PC-9 (cell line): ENCODE data around the gene WDR49.

ENCODE experiments used
- EZH2 ChIP-seq: fragments of 200-600 bp; sonication (generic); IDR thresholded peaks from 2 replicates; pipeline ENCODE4 v1.8.0; 2017; ENCODE audit warnings: antibody characterized with exemption, low read depth
- TF ChIP-seq, protein P1 (sequence below): fragments of 200-600 bp; sonication (generic); conservative IDR thresholded peaks from 2 replicates; pipeline ENCODE4 v1.6.1; 2017; ENCODE audit warnings: mixed run types, antibody characterized with exemption, mild to moderate bottlenecking, moderate library complexity

DNA sequence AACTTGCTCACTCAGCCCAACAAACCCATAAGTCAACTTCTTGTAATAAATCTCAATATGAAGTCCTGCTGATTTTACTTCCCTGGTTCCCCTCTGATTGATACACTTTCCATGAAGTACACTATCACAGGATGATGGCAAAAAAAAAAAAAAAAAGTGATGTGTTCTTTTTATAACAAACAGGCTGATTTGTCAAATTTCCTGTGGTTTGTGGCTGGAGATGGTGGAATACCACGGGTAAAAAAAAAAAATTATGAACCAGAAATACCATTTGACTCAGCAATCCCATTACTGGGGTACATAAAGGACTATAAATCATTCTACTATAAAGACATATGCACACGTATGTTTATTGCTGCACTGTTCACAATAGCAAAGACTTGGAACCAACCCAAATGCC lies 169.2 kb downstream of the WDR49 start:
- TF ChIP-seq, protein P1, sequence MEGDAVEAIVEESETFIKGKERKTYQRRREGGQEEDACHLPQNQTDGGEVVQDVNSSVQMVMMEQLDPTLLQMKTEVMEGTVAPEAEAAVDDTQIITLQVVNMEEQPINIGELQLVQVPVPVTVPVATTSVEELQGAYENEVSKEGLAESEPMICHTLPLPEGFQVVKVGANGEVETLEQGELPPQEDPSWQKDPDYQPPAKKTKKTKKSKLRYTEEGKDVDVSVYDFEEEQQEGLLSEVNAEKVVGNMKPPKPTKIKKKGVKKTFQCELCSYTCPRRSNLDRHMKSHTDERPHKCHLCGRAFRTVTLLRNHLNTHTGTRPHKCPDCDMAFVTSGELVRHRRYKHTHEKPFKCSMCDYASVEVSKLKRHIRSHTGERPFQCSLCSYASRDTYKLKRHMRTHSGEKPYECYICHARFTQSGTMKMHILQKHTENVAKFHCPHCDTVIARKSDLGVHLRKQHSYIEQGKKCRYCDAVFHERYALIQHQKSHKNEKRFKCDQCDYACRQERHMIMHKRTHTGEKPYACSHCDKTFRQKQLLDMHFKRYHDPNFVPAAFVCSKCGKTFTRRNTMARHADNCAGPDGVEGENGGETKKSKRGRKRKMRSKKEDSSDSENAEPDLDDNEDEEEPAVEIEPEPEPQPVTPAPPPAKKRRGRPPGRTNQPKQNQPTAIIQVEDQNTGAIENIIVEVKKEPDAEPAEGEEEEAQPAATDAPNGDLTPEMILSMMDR: no peak
- TF ChIP-seq EZH2: no peak
